LoVo (cell line): ENCODE data around the gene METRNL.
"Not testable (repeated sequence)": the region's sequence is repeated elsewhere in the genome, so short reads cannot be mapped to it uniquely, and the experiment has no call there.

Source experiments
- DNase-seq: peaks from one replicate; pipeline ENCODE4 v3.0.0-alpha.2; 2016; ENCODE audit warnings: low spot score

The METRNL gene

DNA sequence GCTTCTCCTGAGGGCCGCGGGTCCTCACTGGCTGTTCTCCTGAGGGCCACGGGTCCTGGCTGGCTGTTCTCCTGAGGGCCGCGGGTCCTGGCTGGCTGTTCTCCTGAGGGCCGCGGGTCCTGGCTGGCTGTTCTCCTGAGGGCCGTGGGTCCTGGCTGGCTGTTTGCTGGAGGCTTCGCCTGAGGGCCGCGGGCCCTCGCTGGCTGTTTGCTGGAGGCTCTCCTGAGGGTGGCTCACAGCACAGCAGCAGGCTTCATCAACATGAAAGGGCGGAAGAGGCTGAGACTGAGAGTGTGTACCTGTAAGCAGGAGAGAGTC, 60.8 kb downstream of the METRNL start:
- not testable (repeated sequence) for DNase-seq

DNA sequence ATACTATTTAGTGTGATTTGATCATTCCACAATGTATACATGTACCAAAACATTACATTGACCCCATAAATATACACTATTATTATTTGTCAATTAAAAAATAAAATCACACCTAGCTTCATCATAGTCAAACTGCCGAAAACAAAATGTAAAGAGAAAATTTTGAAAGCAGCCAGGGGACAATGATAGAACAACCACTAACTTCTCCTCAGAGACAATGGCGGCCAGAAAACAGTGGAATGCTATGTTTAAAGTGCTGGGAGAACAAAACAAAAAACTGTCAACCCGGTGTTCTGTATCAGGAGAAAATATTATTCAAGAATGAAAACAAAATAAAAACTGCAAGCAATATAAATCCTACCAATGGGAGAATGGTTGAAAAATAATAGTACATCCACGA, 63.2 kb downstream of the METRNL start:
- no peak for DNase-seq

DNA sequence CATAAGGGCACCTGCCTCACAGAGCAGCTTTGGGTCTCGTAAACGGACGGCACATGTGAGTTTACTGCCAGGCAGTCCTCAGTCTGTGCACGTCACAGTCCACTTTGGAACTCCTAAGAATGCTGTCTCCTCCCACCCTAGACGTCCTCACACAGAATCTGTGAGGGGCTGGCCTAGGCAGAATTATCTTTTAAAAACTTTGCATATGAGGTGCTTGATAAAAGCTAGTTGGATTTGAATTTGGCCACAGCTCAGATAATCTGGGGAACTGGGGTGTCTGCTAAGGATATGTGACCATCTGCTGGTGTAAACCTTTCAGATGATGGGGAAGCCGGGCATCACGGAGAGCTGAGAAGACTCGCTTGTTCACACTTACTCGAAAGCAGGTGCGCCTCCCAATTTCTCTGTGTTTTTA, 64.4 kb downstream of the METRNL start:
- DNase-seq, result no peak
